Heart right ventricle (tissue), 16 donors: ENCODE measurements around the gene SLC27A2. TPM values are rescaled to one million over a fixed set of nuclear protein-coding genes. Genes with fewer than 3 reads are reported as not detected.
A peak's percentile ranks its signal among the peaks of the same experiment; 100 is the strongest.

Source experiments
- ATAC-seq, 8 donors: fragments of 200-7000 bp; cut with Tn5 transposase; one replicate each; pipeline ENCODE4 v1.9.1; 2020; ENCODE audit warnings: mild to moderate bottlenecking in 8 of 8, moderate library complexity in 8 of 8, moderate number of reproducible peaks in 1 of 8
- DNase-seq, 2 donors: peaks; one replicate each; pipeline ENCODE4 v3.0.0-alpha.2; 2020
- H3K27ac ChIP-seq, 10 donors: fragments of 200-600 bp; sonication (generic) in 2 of 10; one replicate each; pipeline versions ENCODE4 v1.5.0 to v1.8.0; 2020 to 2022; ENCODE audit warnings: mild to moderate bottlenecking in 3 of 10
- H3K27me3 ChIP-seq, 7 donors: fragments of 200-600 bp; one replicate each; pipeline ENCODE4 v1.8.0; 2021 to 2022; ENCODE audit warnings: mild to moderate bottlenecking in 2 of 7
- H3K36me3 ChIP-seq, 9 donors: fragments of 200-600 bp; sonication (generic) in 1 of 9; one replicate each; pipeline versions ENCODE4 v1.5.0 to v1.8.0; 2020 to 2022; ENCODE audit warnings: mild to moderate bottlenecking in 2 of 9
- H3K4me1 ChIP-seq, 9 donors: fragments of 200-600 bp; sonication (generic) in 1 of 9; one replicate each; pipeline versions ENCODE4 v1.5.0 to v1.8.0; 2020 to 2022; ENCODE audit warnings: mild to moderate bottlenecking in 4 of 9
- H3K4me3 ChIP-seq, 10 donors: fragments of 200-600 bp; sonication (generic) in 2 of 10; one replicate each; pipeline versions ENCODE4 v1.5.0 to v1.8.0; 2020 to 2022; ENCODE audit warnings: mild to moderate bottlenecking in 7 of 10, moderate library complexity in 2 of 10
- H3K9me3 ChIP-seq, 11 donors: fragments of 200-600 bp in 10 of 11; sonication (generic) in 2 of 11; one replicate each; pipeline versions ENCODE4 v1.5.0 to v1.8.0; 2013 to 2022; ENCODE audit warnings: mild to moderate bottlenecking in 2 of 11, control low read depth in 1 of 11, moderate library complexity in 1 of 11
- WGBS, 2 donors: extraction: QIAGEN DNeasy Blood & Tissue Kit; methylation state at CpG; one replicate each; pipeline ENCODE4 v1.1.7; 2013; ENCODE audit warnings: inconsistent platforms in 1 of 2; 5-methylcytosine and 5-hydroxymethylcytosine counted together
- intact Hi-C, 10 donors: fragments of 100-400 bp; cut with DNase I; formaldehyde crosslinking; loops; one replicate each; pipeline versions ENCODE4 v1.11.1 to v1.14.2; 2022
- polyA plus RNA-seq, 2 donors: library from polyadenylated mRNA; stranded (reverse); fragments of 200-250 nt; gene quantifications; one replicate each; pipeline ENCODE4 v1.2.3, GENCODE V29; 2013
- total RNA-seq, 10 donors: library from RNA; stranded (reverse); fragmentation: NEBNext Ultra II Directional in 3 of 10; extraction: Animal tissue kit (Norgen Biotek cat#: 25700) in 3 of 10; gene quantifications; one replicate each; pipeline versions ENCODE4 v1.2.1 to v1.2.4, GENCODE V29; 2021 to 2023
- TF ChIP-seq, protein P1 (sequence below), 9 donors: fragments of 200-600 bp; sonication (generic) in 2 of 9; IDR thresholded peaks; one replicate each; pipeline versions ENCODE4 v1.5.0 to v1.8.0; 2021 to 2022; ENCODE audit warnings: antibody characterized with exemption in 9 of 9, mild to moderate bottlenecking in 5 of 9, moderate library complexity in 1 of 9
- donor health status: Arrhythmogenic right ventricular cardiomyopathy.
- donor health status: ischemic (EF 13 %, LVEDD 7.1; RV severe dilation, severe dysfunction).
- donor health status: healthy with polysubstance abuse.
- donor health status: DM: no; HTN: yes; CAD: no.
- donor health status: DM: no; HTN: no; CAD: no.
- donor health status: ischemic (EF 25% LVEDD 6.9; RV normal size, moderate dysfunction).
- donor health status: ischemic (EF 25% LVEDD 5.7; RV mildly dilated, moderate dysfunction).
- donor health status: healthy.
- donor health status: DM: yes; HTN: yes; CAD: no.
- donor health status: Ischemic cardiomyopathy.
- donor health status: ischemic (EF 35%, LVEDD 5.7; RV mildly dilated, moderate dysfunction).
- donor health status: nonischemic (EF 11% LVEDD 7.7; RV severe dilation, severe dysfunction).
- donor health status: DM: yes; HTN: yes; CAD: no.
- donor health status: PGD.
- donor health status: ischemic (EF 29% LVEDD 5.4; RV normal size, mild dysfunction).
- donor health status: nonischemic (EF 23%, LVEDD 6.1; RV moderate dilation, normal function).

Gene SLC27A2
- total and polyA plus RNA-seq, 12 donors = 0.32 TPM; not detected in 11

DNA sequence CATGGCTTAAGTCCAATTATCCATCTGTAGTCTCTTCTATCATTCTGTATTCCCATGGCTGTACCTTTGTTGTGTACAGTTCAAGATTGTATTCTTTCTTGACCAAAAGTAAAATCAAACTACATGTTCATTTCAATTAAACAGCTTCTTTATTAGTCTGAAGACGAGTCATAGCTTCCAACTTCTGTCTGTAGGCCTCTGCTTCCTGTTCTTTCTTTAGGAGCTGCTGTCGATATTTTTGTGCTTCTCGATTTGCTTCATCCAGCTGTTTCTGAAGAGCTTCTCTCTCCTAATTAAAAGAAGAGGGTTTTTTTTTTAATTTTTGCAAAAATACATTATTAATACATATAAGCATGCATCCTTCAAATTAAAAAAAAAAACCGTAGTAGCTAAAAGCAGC, 96.5 kb downstream of the SLC27A2 start:
- H3K4me1 ChIP-seq = peaks cover 0 to 19% (median 0%) of the 10 kb centered on the region in 9 donors
- no peak for ATAC-seq
- intact Hi-C loops = no loop called here
- peaks cover 0 to 25% (median 0%) of the 10 kb centered on the region in 9 donors for H3K36me3 ChIP-seq
- H3K4me3 ChIP-seq = no peak overlapping the region
- TF ChIP-seq, protein P1, sequence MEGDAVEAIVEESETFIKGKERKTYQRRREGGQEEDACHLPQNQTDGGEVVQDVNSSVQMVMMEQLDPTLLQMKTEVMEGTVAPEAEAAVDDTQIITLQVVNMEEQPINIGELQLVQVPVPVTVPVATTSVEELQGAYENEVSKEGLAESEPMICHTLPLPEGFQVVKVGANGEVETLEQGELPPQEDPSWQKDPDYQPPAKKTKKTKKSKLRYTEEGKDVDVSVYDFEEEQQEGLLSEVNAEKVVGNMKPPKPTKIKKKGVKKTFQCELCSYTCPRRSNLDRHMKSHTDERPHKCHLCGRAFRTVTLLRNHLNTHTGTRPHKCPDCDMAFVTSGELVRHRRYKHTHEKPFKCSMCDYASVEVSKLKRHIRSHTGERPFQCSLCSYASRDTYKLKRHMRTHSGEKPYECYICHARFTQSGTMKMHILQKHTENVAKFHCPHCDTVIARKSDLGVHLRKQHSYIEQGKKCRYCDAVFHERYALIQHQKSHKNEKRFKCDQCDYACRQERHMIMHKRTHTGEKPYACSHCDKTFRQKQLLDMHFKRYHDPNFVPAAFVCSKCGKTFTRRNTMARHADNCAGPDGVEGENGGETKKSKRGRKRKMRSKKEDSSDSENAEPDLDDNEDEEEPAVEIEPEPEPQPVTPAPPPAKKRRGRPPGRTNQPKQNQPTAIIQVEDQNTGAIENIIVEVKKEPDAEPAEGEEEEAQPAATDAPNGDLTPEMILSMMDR (IDR thresholded peaks at IDR 0.05) = no peak
- no peaks in the 10 kb centered on the region for H3K27me3 ChIP-seq
- DNase-seq = no peak
- WGBS, 2 donors = 81 to 86% methylated on average over 4 of the region's 4 CpGs
- H3K27ac ChIP-seq = peak overlapping the region in 1 of 10 donors; percentile 69
- no peaks in the 10 kb centered on the region for H3K9me3 ChIP-seq

DNA sequence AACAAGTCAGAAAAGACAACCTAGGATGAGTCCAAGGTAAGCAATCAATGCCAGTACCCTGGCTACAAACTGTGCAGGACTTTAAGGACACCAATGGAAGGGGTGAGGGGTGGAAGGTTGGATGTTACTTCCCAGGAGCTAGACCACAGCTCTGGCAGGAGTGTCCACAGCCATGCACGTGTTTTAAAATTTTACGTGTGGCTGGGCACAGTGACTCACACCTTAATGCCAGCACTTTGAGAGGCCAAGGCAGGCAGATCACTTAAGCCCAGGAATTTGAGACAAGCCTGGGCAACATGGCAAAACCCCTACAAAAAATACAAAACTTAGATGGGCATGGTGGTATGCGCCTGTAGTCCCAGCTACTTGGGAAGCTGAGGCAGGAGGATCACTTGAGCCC, 98.3 kb downstream of the SLC27A2 start:
- H3K4me1 ChIP-seq = peaks cover 0 to 19% (median 0%) of the 10 kb centered on the region in 9 donors
- no peak overlapping the region for H3K27ac ChIP-seq
- intact Hi-C loops = no loop called here
- no peak overlapping the region for H3K4me3 ChIP-seq
- no peak for DNase-seq
- no peaks in the 10 kb centered on the region for H3K9me3 ChIP-seq
- no peak for ATAC-seq
- no peaks in the 10 kb centered on the region for H3K27me3 ChIP-seq
- TF ChIP-seq, protein P1 (IDR thresholded peaks at IDR 0.05) = no peak
- 97 to 100% methylated on average over 3 of the region's 3 CpGs for WGBS, 2 donors
- H3K36me3 ChIP-seq = peaks cover 0 to 43% (median 0%) of the 10 kb centered on the region in 9 donors

DNA sequence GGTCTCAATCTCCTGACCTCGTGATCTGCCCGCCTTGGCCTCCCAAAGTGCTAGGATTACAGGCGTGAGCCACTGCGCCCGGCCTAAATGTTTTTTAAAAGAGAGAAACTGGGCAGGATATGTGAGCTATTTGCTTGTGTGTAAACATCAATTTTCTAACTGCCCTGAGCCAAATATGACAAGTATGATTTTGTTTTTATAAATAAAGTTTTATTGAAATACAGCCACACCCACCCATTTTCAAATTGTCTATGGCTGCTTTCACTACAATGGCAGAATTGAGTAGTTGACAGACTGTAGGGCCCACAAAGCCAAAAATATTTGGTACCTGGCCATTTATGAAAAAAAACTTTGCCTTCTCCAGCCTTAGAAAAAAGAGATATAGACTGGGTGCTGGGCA, 99.4 kb downstream of the SLC27A2 start:
- Histone ChIP-seq H3K4me3 (no peak overlapping the region), H3K36me3 (peaks cover 0 to 54% (median 7%) of the 10 kb centered on the region in 9 donors), H3K27ac (no peak overlapping the region), H3K9me3 (no peaks in the 10 kb centered on the region), H3K27me3 (no peaks in the 10 kb centered on the region), H3K4me1 (peaks cover 0 to 19% (median 0%) of the 10 kb centered on the region in 9 donors)
- intact Hi-C loops = no loop called here
- no peak for ATAC-seq
- no peak for DNase-seq
- TF ChIP-seq, protein P1 (IDR thresholded peaks at IDR 0.05) = no peak
- 71 to 80% methylated on average over 4 to 5 of the region's 5 CpGs for WGBS, 2 donors

Other genes starting within 250 kb of the SLC27A2 start
- gene ATP8B4, start 63.0 kb upstream of the SLC27A2 start, total RNA-seq = 1 to 10 TPM; 1.1 to 5.3 (median 2.2) TPM
- gene ATP8B4, start 63.0 kb upstream of the SLC27A2 start, polyA plus RNA-seq = 1 to 10 TPM in 1 of 2 donors, under 1 TPM in 1; 0.39 to 1.5 TPM
- 1 to 10 TPM in 1 of 10 donors, under 1 TPM in 7, not detected in 2; 0.16 to 1.9 (median 0.61) TPM for gene HDC, start 83.5 kb downstream of the SLC27A2 start, total RNA-seq
- under 1 TPM; 0.22 to 0.28 TPM for gene HDC, start 83.5 kb downstream of the SLC27A2 start, polyA plus RNA-seq
- 10 to 100 TPM in 2 of 10 donors, 1 to 10 TPM in 8; 7.8 to 12.6 (median 8.9) TPM for gene GABPB1, start 173.0 kb downstream of the SLC27A2 start, total RNA-seq
- gene GABPB1, start 173.0 kb downstream of the SLC27A2 start, polyA plus RNA-seq = 1 to 10 TPM; 5.3 to 6.6 TPM
- gene USP8, start 242.2 kb downstream of the SLC27A2 start, total RNA-seq = 10 to 100 TPM; 40.2 to 53.6 (median 45.7) TPM
- gene USP8, start 242.2 kb downstream of the SLC27A2 start, polyA plus RNA-seq = 10 to 100 TPM; 16.3 to 16.4 TPM